HL-60/S4 treated with retinoic acid at 250 ng/mL for 4 days and 3 days (cell line): ENCODE data around the gene MLLT6.

Experiments used
- in situ Hi-C: fragments of 300-500 bp; cut with MboI; formaldehyde crosslinking; loops from 2 replicates; pipeline ENCODE4 v1.7.0; 2022; ENCODE audit warnings: low sequenced_read_pairs

Gene MLLT6

DNA sequence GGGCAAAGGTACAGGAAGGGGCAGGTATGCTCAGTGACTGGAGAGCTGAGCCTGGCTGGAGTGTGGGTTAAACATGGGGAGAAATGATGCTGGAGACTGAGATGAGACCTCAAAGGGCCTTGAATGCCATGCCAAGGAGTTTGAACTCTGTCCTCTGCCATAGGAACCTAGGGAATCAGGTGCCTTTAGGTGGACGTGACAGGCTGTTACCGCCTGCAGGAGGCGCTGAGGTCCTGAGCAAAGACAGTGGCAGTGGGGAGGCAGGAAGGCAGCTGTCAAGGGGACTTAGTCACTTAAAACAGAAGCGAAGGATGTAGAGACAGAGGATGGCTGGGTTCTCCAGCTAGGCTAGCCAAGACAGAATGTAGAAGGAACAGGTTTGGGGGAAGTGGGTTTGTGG, 56.5 kb downstream of the MLLT6 start:
- in situ Hi-C loops: no loop called here

DNA sequence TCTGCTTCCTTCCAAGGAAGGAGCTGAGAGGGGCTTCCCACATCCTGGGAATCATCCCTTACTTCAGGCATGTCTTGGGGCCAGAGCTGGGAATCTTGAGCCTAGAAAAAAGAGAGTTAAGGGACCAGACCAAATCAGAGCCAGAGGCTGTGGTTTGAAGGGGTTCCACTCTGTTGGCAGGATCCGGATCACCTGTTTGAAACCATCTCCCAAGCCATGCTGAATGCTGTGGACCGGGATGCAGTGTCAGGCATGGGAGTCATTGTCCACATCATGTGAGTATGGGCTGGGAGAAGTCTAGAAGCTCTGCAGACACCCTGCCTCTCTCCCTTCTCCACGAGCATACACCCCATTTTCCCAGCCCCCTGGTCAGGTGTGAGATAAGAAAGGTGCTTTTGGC, 57.2 kb downstream of the MLLT6 start:
- in situ Hi-C loops: no loop called here

- in situ Hi-C loops: no loop called here
Observed at GRCh38 chr17:38766341-38766740, 61.3 kb downstream of the MLLT6 start.

GRCh38 chr17:38768417-38768816, 63.3 kb downstream of the MLLT6 start:
- in situ Hi-C loops: no loop called here

GRCh38 chr17:38773258-38773657, 68.2 kb downstream of the MLLT6 start:
- in situ Hi-C loops: no loop called here

- in situ Hi-C loops: no loop called here
Observed at GRCh38 chr17:38777641-38778250, 72.7 kb downstream of the MLLT6 start.
